Activated CD4-positive, alpha-beta T cell treated with anti-CD3 and anti-CD28 coated beads, Interleukin-2, amount 50 U/mL, for 16 hours (primary cell): ENCODE results near the gene TNFRSF9.

Experiments used
- DNase-seq: peaks from one replicate; pipeline ENCODE4 v3.0.0-alpha.2; 2020

TNFRSF9 gene

GRCh38 chr1:7868070-7868780, 72.4 kb downstream of the TNFRSF9 start:
- no peak for DNase-seq

- no peak for DNase-seq
These were observed 74.7 kb downstream of the TNFRSF9 start for GRCh38 chr1:7865978-7866377.
